HG03159 (cell line): ENCODE measurements around the gene PDRG1.

ENCODE experiments used
- ATAC-seq: cut with Tn5 transposase; IDR thresholded peaks from one replicate; pipeline ENCODE4 v1.9.1; 2021; ENCODE audit warnings: mild to moderate bottlenecking, moderate library complexity; ENCODE audit not compliant: unreplicated experiment

PDRG1 gene

DNA sequence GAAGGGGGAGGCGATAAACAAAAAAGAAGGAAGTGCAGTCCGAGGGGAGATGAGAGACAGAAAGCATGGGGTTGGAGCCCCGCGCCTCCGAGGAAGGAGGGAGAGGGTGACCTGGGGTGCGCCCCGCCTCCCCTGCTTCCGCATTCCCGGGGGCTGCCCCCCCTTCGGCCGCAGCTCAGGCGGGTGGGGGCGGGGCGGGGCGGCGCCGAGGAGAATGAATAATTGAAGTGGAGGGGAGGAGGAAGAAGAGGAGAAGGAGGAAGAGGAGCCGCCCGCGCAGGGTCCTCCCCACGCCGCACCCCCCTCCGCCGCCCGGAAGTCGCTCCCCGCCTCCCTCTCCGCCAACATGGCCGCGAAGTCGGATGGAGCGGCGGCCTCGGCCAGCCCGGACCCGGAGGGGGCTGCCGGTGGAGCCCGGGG is 16.0 kb upstream of the PDRG1 start, which contains the start of gene XKR7:
TSS of gene XKR7 (plus strand) at position 322 of the 420 bp plus-strand sequence. CDS start at position 347, 25 bp downstream.
- ATAC-seq, result no peak

DNA sequence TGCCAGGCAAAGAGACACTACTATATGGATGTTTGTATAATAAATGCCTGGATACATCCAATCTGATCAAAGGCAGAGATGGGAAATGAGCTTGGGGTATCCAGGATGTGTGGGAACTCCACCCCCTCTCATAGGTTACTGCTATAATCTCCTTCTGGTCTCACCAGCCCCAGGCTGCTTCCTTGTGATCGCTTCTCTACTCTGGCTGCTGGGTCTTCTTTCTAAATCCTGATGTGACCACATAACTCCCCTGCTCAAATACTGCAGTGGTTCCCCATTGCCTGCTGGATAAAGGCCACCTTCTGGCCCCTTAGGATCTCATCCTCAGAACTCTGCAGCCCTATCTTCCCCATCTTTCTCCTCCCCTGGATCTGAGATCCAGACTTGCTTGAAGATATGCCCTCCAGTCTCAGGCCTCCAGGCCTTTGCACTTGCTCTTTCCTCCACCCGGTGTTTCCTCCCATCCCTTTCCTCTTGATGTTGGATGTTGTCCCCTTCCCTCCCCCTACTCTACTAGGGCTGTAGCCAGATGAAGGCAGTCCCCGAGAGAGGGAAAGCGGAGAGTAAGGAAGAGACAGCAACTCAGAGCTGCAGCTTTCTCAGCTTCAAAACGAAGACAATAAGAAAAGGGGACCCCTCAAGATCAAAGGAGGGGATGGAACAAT is 15.3 kb upstream of the PDRG1 start:
- ATAC-seq, result no peak

DNA sequence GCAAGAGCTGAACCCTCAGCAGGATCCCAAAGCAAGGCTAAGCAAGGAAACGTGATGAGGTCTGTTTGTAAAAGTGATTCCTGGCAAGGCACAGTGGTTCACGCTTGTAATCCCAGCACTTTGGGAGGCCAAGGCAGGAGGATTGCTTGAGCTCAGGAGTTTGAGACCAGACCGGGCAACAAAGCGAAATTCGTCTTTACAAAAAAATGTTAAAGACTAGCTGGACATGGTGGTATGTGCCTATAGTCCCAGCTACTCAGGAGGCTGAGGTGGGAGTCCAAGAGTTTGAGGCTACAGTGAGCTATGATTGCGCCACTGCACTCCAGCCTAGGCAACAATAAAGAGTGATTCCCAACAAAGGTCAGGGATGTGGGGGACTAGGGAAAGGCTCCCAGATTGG is 12.0 kb upstream of the PDRG1 start:
- no peak for ATAC-seq

DNA sequence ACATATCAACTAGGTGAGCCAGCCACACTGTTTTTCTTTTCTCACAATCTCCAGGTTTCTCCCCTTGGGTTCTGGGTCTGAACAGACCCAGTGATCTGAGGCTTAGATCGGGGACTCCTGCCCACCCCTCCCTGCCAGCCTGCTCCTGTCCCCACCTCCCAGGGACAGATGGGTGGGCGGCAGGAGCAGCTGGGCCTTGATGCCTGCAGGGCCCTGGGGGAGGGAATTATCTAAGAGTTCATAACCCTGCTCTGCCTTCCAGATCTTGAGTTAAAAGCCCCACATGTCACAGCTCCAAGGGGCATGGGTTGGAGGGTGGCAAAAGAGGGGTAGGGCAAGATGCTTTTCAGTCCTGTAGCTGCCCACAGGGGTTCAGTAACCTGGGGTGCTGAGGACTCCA is 10.9 kb upstream of the PDRG1 start:
- no peak for ATAC-seq

DNA sequence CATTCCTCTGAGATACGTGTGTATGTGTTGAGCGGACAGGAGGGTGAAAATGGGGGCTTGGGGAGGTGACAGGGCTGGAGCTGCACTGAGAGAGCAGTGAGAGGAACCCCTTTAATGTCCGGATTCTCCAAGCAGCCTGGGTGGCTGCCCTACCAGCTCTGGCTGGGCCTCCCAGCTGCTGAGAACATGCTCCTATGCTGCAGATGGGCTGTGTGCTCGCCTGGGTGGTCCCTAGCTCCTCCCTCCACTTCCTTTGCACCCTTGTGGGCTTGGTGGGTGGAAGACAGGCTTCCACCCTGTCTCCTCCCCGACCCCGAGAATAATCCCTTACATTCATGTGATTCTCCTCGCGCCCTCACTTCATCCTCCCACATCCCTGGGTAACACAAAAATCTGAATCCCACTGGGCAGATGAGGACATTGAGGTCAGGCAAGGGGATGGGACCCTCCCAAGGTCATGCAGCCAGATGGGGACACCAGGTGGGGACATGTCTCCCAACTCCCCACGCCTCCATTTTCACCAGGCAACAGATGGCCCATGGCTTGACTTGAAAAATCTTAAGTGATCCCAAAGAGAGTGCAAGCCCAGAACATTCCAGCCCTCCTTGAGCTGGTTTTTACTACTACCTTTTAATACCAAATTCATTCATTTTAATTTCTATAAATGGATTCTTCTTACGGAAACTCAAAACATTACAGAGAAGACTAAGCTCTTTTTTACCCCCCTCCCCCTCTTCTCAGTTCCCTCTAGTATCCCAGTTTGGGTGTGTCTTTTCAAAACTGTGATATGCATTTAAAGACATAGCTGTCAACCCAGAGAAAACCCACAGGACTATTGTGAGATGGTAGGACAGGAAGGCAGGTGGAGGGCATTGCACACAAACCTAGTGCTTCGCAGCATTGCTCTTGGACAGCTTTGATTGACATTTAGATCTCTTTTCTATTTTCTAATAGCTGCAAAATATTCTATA is 5.0 kb upstream of the PDRG1 start:
- ATAC-seq, result no peak

DNA sequence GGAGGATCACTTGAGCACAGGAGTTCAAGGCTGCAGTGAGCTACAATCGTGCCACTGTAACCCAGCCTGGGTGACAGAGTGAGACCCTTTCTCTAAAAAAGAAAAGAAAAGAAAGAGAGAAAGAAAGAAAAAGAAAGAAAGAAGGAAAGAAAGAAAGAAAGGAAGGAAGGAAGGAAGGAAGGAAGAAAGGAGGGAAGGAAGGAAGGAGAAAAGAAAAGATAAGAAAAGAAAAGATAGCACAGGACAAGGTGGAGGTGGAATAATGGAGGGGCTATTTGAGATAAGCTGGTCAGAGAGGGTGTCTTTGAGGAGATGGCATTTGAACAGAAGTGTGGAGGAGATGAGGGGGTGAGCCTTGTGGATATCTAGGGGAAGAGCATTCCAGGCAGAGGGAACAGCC is 2.7 kb upstream of the PDRG1 start:
- ATAC-seq, result no peak

DNA sequence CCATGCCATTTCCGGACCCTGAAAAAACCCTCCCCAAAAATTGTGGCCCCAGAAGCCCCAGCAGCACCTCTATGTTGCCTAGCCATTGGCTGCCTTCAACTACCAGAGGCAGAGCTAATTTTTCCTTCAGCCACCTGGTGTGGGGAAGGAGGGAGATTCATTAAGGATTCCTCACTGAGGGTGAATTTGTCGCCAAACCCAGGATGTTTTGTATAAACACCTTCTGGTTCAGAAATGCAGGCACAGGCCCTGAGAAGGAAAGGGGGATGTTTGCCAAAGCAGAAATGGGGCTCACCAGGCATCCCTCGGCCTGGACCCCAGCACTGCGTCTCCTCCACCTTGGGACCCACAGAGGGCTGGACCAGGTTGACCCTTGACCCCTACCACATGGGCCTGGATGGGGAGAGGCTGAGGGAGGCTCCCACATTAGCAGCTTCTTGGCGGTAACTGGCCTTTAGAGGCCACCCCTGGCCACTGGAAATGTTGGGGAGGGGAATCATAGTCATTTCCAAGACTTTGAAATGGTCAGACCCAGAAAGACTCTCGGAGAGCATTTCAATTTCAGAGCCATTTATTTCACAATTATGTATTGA is 1.8 kb upstream of the PDRG1 start:
- ATAC-seq, result no peak

DNA sequence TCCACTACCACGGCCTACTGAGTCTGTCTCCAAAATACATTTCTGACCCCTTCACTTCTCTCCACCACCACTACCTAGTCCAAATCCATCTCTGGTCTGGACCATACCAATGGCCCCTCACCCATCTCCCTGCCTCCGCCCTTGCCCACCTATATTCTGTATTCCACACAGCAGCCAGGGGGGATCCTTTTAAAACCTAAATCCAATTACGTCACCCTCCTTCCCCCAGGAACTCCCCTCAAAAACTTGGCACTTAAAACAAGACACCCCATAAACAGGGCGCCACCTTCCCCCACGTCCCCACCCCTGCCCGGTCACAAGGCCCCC is 680 bp downstream of the PDRG1 start:
- ATAC-seq, result no peak

DNA sequence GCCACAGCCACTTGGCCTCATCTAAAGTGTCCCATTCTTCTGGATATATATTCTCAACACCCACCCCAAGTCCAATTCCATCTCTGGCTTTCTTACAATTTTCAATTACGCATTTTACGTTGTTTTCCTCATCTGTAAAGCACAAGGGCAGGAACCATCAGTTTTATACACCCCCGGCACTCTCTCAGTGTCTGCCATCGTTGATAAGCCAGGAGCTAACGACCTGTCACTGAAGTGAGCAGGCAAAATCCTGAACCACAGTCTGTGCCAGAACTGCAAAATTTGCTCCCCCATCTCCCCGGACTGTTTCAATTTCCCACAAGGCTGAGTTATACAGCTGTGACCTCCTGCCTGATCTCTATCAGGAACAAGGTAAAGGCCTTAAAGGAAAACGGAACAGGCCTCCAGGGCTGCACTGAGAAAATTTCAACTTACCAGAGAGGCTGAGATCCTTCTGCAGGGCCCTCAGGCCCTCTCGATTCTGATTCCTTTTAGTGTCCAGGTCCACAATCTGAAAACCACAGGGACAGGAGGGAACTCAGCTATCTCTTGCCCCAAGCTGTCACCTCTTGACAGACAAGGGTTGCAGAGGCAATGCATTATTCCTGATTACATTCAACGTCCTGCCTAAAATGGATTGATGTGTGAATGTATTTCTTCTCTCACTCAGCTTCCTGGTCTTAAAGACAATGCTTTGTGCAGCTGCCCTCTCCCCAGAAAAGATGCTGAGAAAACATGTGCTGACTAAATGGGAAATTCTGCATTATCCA is 1.8 kb downstream of the PDRG1 start:
- ATAC-seq, result no peak

DNA sequence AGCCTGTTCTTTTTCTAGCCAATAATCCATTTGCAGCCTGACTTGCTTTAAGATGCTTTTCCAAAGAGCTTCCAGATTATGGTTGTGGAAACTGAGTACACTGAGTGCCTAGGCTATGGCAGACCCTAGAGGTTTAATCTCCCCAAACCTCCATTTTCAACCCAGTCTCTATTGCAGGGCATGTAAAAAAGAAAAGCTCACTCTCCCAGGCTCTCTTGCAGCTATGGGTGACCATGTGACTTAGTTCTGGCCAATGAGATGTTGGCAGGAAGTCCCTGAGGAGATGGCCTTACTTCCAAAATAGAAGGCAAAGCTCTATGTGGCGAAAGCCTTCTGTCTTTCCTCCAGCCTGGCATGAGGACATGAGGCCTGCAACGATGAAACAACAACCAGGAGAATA is 3.8 kb downstream of the PDRG1 start:
- ATAC-seq, result no peak

DNA sequence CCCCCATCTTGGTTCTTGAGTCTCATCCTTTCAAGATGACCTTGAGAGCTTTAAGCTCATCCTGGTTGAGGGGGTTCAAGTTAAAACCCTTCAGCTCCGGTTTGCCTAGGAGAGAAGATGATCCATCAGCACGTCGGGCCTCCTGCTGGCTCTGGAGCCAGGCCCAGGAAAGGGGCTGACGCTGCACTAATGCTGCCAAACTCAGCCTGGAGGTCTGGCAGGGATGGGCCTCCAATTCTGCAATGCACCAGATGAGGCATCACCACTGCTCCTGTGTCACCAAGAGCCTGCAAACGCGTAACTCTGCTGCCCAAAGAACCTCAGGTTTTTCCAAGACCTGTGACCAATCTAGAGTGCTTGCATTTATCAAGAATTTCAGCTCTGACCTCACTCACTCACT is 6.1 kb downstream of the PDRG1 start:
- no peak for ATAC-seq

DNA sequence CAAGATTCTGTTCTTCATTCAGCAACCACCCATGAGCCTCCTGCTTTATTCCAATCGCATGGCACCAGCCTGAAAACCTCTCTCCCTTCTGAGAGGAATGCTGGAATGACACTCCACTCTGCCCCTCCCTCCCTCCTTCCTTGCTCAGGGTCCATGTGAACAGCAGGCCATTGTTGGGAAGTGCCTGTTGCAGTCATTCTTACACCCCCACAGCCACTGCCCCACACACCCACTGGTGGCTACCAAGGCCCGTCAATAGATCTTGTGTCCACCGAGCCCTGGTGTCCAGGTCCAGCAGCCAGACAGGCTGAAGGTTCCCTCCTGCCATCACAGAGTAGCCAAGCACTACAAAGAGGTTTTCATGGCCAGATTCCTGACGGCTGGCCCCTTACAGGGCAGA is 6.5 kb downstream of the PDRG1 start:
- ATAC-seq, result no peak

DNA sequence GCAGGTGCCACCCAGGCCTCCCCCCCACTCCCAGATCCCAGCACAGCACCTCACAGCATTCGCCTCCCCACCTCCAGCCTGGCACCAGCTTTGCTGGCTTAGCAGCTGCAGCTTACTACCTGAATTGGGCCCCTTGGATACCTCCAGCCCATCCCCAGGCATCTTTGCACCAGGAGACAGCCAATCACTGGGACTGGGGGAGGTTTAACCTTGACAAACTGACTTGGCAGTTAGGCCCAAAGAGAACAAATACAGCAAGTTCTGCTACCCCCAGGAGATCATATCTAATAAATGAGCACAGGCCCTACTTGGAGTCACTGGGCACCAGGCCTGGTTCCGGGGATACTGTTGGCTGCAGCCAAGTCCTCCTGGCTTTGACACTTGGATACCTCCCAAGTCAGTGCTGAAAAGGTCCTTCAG is 8.8 kb downstream of the PDRG1 start:
- ATAC-seq, result no peak

DNA sequence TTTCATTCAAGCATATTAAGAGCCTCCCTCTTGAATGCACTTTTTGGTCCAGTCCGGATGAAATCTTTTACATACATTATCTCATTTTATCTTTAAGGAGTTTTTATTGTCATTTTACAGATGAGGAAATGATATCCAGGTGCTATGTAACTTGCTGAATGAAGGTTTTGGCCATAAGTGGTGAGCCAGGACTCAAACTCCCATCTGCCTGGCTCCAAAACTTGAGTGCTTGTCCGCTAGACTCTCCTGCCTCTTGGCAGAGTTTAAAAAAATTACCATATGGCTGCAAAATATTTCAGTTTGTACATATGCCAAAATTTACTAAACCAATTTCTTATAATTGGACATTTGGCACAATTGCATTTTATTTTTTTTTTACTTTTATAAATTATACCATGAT is 12.2 kb downstream of the PDRG1 start:
- no peak for ATAC-seq

DNA sequence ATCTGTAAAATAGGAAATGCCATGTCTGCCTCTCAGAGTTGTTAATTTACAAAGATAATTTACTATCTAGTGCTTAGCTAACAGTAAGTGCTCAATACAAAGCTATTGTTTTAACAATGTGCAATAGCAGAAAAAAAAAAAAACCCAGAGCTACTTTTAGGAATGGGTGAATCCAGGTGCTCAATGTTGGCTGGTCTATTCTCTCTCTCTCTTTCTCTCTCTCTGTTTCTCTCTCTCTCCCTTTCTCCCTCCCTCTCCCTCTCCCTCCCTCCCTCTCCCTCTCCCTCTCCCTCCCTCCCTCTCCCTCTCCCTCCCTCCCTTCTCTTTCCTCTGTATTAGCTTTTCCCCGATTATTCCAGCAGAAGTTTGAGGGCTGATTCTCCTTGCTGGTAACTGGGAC is 14.0 kb downstream of the PDRG1 start:
- ATAC-seq, result no peak

DNA sequence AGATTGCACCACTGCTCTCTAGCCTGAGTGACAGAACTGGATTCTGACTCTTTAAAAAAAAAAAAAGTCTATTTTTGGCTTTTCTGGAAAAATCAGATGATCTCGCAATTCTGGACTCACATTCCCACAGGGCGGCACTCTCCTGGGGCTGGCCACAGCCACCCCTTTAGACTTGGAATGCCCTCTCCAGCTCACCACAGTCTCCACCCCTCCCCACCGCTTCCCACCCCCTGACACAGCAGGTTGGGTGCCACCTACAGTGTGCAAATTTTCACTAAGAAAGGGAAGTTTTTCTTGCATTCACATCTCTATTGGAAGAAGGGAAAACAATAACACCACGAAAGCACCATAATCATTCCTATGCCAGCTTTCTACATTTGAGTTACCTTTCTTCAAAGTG is 15.4 kb downstream of the PDRG1 start:
- no peak for ATAC-seq

DNA sequence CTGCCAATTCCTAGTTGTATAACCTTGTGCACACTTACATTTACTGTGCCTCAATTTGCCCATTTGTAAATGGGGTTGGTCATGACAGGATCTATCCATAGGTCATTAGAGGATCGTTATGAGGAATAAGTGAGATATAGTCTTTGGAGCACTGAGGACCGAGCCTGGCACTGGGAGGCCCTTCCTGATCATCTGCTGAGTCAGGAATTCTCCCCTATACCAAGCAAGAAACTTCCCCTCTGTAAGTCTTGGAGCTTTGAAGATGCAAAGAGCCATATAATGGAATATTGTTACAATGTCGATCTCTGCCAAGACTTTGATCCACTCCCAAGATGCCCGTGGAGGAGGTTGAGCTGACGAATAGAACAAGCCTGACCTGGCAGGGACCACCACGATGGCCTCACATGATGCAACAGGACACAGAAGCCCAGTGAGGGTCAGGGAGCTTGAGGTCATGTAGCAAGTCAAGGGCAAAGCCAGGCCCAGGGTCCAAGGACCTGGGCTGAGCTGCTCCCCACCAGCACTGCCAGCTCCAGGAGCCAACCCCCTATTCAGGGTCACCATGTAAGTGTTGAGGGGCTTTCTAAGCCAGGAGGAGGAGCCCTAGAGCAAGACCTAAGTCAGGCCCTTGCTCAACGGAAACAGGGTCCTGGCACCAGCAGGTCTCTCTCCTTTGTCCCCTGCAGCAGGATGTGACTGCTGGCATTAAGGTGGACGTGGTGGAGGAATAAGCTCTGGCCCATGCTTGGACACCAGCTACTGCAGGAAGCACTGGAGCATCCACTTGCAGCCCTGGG is 16.7 kb downstream of the PDRG1 start:
- ATAC-seq, result no peak

DNA sequence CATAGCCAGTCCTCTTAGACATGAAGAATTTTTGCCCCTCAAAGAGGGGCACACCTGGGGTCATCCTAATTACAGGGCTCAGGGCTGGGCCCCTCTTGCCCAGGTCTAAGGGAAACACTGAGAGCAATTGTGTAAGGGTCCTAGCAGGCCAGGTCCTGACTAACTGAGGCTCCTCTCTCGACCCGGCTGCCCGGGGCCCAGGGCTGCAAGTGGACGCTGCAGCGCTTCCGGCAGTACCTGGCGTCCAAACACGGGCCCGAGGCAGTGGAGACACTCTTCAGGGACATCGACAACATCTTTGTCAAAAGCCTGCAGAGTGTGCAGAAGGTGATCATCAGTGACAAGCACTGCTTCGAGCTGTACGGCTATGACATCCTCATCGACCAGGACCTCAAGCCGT is 17.4 kb downstream of the PDRG1 start:
- no peak for ATAC-seq

DNA sequence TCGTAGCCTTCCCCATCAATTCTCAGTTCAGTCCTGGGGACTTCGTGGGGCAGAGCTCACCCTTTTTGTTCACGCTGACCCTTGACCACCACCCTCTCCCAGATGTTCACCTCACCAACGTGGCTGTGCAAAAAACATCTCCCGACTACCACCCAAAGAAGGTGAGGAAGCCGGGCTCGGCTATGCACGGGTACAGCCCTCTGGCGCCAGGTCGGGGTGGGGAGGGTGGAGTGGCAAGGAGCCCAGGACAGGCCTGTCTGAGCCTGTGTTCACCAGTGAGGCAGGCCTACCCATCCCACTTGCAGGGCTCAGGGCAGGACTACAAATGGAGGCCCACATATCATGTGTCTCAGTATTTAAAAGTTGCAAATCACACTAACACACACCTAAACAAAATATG is 18.1 kb downstream of the PDRG1 start:
- no peak for ATAC-seq

DNA sequence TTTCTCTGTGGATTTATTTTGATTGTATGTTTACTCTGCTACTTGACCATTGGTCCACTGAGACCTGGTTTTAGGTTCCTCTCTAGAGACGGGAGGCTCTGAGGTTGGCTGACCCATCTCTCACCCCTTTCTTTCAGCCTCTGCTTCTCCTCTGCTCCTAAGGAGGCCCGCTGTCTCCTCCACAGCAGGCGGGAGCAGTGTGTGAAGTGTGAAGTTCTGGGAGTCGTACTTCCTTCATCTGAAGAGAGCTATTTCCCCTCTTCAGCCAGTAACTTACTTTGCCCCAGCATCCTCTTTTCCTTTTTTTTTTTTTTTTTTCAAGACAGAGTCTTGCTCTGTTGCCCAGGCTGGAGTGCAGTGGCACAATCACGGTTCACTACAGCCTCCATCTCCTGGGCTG is 21.1 kb downstream of the PDRG1 start:
- ATAC-seq, result no peak
